GM18873 (cell line): Measurements from ENCODE around the gene SRSF3.

Experiments
- ATAC-seq: cut with Tn5 transposase; IDR thresholded peaks from one replicate; pipeline ENCODE4 v1.9.1; 2021; ENCODE audit warnings: mild to moderate bottlenecking, moderate library complexity, moderate number of reproducible peaks; ENCODE audit not compliant: unreplicated experiment, low FRiP score

The SRSF3 gene

DNA sequence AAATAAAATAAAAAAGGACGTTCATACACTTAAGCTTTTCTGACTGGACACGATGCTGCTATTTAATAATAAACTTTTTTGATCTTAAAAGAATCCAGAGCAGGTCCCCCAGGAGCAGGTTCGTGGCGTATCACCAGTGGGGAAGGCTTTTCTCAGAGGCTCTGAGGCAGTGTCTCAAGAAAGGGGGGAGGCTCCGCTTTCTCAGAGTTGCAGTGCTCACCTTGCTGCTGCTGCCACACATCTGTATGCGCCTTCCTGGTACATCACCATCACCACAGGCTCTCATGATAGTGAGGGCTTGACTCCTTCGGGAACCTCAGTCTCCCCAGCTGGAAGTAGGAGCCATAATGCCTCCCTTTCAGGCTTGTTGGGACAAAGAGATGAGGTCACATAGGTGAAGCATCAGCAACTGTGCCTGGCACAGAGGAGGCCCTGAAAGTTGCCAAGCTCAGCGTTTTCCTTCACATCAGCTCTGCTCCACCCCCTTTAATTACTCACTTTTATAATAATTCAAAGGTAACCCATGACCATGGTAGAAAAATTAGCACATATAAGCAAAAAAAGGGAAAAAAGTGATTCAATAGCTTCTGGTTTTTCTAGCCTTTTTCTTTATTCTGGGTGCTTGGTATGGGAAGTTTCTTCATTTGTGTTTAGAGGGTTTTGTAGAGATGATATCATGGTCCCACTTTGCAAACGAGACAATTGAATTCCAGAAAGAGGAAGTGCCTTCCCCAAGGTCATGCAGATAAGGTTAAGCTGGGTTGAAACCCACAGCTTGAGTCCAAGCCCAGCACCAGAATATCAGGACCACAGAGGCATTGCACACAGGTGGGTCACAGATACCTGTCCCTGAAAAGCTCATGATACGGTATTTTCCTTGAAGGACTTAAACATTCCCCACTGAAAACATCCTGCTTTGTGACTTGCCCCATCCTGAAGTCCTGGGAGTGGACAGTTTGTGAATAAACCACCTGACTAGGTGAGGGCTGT, 24.5 kb downstream of the SRSF3 start:
- no peak for ATAC-seq

DNA sequence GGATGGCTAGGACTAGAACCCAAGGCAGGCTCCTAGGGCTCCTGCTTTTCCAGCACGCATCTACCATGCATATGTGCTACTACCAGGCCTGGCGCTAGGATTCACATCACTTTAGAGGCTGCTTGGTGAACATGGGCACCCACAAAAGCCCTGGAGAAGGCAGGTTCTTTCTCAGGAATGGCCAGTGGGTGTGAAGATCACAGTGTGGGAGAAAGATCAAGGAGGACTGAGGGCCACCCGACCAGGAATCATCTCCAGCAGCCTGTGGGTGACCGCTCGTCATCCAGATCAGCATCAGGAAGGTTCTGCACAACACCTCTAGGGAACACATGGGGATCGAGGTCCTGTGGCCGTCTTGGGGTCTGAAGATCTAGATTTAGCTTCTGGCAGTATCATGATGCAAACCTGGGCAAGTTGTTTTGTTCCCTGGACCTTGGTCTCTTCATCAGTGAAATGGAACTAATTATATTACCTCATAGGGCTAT, 27.3 kb downstream of the SRSF3 start:
- ATAC-seq, result no peak

GRCh38 chr6:36622901-36623546, 28.9 kb downstream of the SRSF3 start:
- no peak for ATAC-seq

DNA sequence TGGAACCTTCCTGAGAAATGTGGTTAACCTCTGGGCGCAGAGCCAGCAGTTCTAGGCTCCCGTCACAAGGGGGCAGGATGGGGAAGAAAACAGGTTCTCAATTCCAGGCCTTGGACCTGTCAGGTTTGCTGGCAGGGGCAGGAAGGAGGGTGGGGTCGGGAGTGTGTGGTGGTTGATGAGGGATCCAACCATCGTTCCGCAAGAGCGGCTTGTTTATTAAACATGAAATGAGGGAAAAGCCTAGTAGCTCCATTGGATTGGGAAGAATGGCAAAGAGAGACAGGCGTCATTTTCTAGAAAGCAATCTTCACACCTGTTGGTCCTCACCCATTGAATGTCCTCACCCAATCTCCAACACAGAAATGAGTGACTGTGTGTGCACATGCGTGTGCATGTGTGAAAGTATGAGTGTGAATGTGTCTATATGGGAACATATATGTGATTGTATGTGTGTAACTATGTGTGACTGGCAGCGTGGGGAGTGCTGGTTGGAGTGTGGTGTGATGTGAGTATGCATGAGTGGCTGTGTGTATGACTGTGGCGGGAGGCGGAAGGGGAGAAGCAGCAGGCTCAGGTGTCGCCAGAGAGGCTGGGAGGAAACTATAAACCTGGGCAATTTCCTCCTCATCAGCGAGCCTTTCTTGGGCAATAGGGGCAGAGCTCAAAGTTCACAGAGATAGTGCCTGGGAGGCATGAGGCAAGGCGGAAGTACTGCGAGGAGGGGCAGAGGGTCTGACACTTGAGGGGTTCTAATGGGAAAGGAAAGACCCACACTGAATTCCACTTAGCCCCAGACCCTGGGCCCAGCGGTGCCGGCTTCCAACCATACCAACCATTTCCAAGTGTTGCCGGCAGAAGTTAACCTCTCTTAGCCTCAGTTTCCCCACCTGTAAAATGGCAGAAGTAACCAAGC, 29.6 kb downstream of the SRSF3 start:
- no peak for ATAC-seq

- ATAC-seq, result no peak
Measured at GRCh38 chr6:36624461-36625157, 30.4 kb downstream of the SRSF3 start.

- ATAC-seq, result no peak
Measured at GRCh38 chr6:36625158-36625919, 31.2 kb downstream of the SRSF3 start.

DNA sequence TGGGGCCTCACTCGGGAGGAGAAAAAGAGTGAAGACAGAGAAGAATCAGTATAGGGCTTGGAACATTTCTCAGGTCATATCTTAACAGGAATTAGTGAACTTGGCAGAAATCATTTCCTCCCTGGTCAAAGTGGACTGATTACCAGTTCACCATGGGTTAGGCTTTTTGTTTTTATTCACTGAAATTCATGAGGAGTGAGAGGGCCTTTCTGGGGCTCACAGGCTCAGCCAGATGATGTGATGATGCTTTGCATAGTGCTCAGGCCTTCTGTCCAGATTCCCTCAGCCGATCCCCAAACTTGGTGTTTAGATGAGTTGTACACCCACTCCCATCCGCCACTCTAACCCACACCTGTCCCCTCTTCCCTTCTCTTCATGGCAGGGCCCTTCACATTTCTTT, 32.5 kb downstream of the SRSF3 start:
- no peak for ATAC-seq

DNA sequence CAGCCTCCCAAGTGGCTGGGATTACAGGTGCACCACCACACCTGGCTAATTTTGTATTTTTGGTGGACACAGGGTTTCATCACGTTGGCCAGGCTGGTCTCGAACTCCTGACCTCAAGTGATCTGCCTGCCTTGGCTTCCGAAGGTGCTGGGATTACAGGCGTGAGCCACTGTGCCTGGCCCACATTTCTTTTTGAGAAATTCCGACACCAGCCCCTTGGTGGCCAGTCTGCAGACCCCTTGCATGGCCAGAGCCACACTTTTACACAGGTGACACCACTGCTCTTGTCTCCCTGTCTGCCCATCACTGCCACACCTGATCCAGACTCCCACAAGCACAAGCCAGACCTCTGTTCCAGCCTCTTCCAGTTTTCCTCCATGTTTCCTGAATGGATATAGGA, 33.0 kb downstream of the SRSF3 start:
- no peak for ATAC-seq

GRCh38 chr6:36627801-36628246, 33.7 kb downstream of the SRSF3 start:
- no peak for ATAC-seq

DNA sequence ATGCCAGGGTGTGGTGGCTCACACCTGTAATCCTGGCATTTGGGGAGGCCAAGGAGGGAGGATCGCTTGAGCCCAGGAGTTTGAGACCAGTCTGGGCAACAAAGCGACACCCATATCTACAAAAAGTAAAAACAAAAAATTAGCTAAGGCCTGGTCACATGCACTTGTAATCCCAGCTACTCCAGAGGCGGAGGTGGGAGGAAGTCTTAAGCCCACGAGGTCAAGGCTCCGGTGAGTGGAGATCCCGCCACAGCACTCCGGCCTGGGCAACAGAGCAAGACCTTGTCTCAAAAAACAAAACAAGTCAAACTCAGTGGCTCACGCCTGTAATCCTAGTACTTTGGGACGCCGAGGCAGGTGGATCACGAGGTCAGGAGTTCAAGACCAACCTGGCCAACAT, 35.6 kb downstream of the SRSF3 start:
- no peak for ATAC-seq

GRCh38 chr6:36631326-36632011, 37.3 kb downstream of the SRSF3 start:
- no peak for ATAC-seq

GRCh38 chr6:36633370-36633769, 39.2 kb downstream of the SRSF3 start:
- no peak for ATAC-seq

- ATAC-seq, result no peak
Measured at GRCh38 chr6:36633915-36634314, 39.8 kb downstream of the SRSF3 start.

GRCh38 chr6:36634317-36635108, 40.4 kb downstream of the SRSF3 start:
- no peak for ATAC-seq

- no peak for ATAC-seq
Measured at GRCh38 chr6:36636283-36636682, 42.1 kb downstream of the SRSF3 start.

DNA sequence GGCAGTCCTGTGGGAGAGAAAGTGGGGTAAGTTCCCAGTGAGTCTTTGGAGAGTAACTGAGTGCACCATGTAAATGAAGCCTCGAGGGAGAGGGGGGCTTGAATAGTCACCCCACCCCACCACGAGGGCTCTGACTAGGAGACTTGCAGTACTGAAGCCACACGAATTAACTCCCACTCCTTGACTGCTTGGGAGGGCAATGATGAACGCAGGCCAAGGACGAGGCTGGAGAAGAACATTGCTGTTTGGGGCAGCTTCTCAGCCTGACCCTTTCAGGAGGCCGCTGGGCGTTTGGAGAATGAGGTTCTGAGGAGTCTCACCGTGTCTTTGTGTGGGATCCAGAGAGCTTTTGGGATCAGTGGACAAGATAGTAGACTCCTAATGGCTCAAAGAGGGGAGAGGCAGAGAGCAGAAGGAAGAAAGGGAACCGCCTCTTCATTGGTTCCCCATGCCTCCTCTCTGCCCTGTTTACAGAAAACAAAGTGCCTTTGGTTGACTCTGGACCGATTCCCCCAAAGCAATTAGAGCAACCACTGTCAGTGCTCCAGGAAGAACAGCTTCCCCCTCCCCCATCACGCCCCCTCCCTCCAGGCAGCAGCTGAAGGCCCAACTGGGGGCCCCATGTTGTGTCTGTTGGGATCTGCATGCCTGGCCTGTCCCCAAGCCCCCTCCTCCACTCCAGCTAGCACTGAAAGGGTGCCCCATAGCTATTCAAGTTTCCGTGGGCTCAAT, 42.7 kb downstream of the SRSF3 start:
- no peak for ATAC-seq

DNA sequence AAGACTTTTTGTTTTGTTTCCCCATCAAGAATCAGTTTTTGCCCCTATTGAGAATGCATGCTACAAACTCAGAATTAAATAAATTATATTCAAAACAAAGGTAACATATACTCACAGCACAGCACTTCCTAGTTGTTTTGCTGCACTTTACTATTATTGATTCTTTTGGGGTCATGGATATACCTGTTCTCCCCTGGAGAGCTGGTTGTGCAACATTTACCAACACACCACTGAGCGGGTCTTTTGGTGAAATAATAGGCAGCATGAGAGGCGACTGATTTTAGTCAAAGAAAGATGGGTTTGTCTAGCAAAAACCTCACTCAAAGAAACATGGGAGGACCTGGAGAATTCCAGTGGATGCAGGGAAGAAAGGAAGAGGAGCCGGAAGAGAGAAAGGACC, 44.4 kb downstream of the SRSF3 start:
- no peak for ATAC-seq
